HTERT RPE-1 (cell line): ENCODE measurements around the gene BATF.
"Not testable (repeated sequence)": the region's sequence is repeated elsewhere in the genome, so short reads cannot be mapped to it uniquely, and the experiment has no call there.

Experiments used
- in situ Hi-C: fragments of 300-500 bp; cut with MboI; formaldehyde crosslinking; loops from 4 replicates; pipeline ENCODE4 v1.14.3; 2020; ENCODE audit warnings: low sequenced_read_pairs

BATF gene

GRCh38 chr14:75522224-75522982, at the start of gene BATF:
Gene BATF (plus strand): TSS chr14:75522469. CDS start chr14:75522683, 214 bp downstream.
- in situ Hi-C loops, result no loop called here

- in situ Hi-C loops, result not testable (repeated sequence)
These were observed 48.1 kb upstream of the BATF start for GRCh38 chr14:75474127-75474526.

GRCh38 chr14:75476274-75476995, 45.8 kb upstream of the BATF start:
- in situ Hi-C loops, result no loop called here

GRCh38 chr14:75477881-75478280, 44.4 kb upstream of the BATF start:
- in situ Hi-C loops, result no loop called here

- in situ Hi-C loops, result no loop called here
These were observed 42.3 kb upstream of the BATF start for GRCh38 chr14:75479770-75480600.

GRCh38 chr14:75482366-75482765, 39.9 kb upstream of the BATF start:
- in situ Hi-C loops, result no loop called here

GRCh38 chr14:75484711-75485429, 37.4 kb upstream of the BATF start:
- in situ Hi-C loops, result no loop called here

- in situ Hi-C loops, result no loop called here
These were observed 36.0 kb upstream of the BATF start for GRCh38 chr14:75486318-75486717.

GRCh38 chr14:75487155-75487671, 35.1 kb upstream of the BATF start:
- in situ Hi-C loops, result no loop called here

- in situ Hi-C loops, result no loop called here
These were observed 32.8 kb upstream of the BATF start for GRCh38 chr14:75489480-75489837.

GRCh38 chr14:75491376-75491978, 30.8 kb upstream of the BATF start:
- in situ Hi-C loops, result no loop called here

GRCh38 chr14:75492832-75493591, 29.3 kb upstream of the BATF start:
- in situ Hi-C loops, result no loop called here

GRCh38 chr14:75493592-75494087, 28.6 kb upstream of the BATF start:
- in situ Hi-C loops, result no loop called here

- in situ Hi-C loops, result no loop called here
These were observed 27.4 kb upstream of the BATF start for GRCh38 chr14:75494896-75495295.

GRCh38 chr14:75495399-75495798, 26.9 kb upstream of the BATF start:
- in situ Hi-C loops, result no loop called here

GRCh38 chr14:75495882-75496281, 26.4 kb upstream of the BATF start:
- in situ Hi-C loops, result no loop called here

GRCh38 chr14:75496755-75497154, 25.5 kb upstream of the BATF start:
- in situ Hi-C loops, result no loop called here

GRCh38 chr14:75497191-75497590, 25.1 kb upstream of the BATF start:
- in situ Hi-C loops, result no loop called here

GRCh38 chr14:75497701-75498100, 24.6 kb upstream of the BATF start:
- in situ Hi-C loops, result no loop called here
